Stimulated activated CD4-positive, alpha-beta T cell treated with anti-CD3 and anti-CD28 coated beads, Interleukin-1b, Interleukin-23, amount 100 ng/mL, for 1 hour (primary cell): ENCODE results near the gene SNED1.

Experiments
- DNase-seq, 2 donors: peaks; one replicate each; pipeline ENCODE4 v3.0.0-alpha.2; 2020; ENCODE audit warnings: low read depth in 2 of 2

SNED1 gene

GRCh38 chr2:241108271-241109209, 110.1 kb downstream of the SNED1 start:
- no peak for DNase-seq

GRCh38 chr2:241109210-241110088, 111.0 kb downstream of the SNED1 start:
- no peak for DNase-seq

GRCh38 chr2:241110089-241110606, 111.7 kb downstream of the SNED1 start:
- no peak for DNase-seq

- DNase-seq: no peak
Measured at GRCh38 chr2:241110607-241111439, 112.4 kb downstream of the SNED1 start.

- DNase-seq: no peak
Measured at GRCh38 chr2:241111440-241111805, 113.0 kb downstream of the SNED1 start.

GRCh38 chr2:241112046-241112445, 113.6 kb downstream of the SNED1 start:
- DNase-seq: no peak

GRCh38 chr2:241112592-241112991, 114.2 kb downstream of the SNED1 start:
- no peak for DNase-seq

- DNase-seq: no peak
Measured at GRCh38 chr2:241114836-241115235, 116.4 kb downstream of the SNED1 start.

- no peak for DNase-seq
Measured at GRCh38 chr2:241115361-241115760, 116.9 kb downstream of the SNED1 start.

- no peak for DNase-seq
Measured at GRCh38 chr2:241116606-241117560, 118.5 kb downstream of the SNED1 start.

- DNase-seq: no peak
Measured at GRCh38 chr2:241118737-241119505, 120.5 kb downstream of the SNED1 start.

GRCh38 chr2:241120440-241120839, 122.0 kb downstream of the SNED1 start:
- no peak for DNase-seq

GRCh38 chr2:241121008-241121407, 122.6 kb downstream of the SNED1 start:
- no peak for DNase-seq

- DNase-seq: no peak
Measured at GRCh38 chr2:241122376-241123002, 124.1 kb downstream of the SNED1 start.

- DNase-seq: no peak
Measured at GRCh38 chr2:241123816-241124536, 125.6 kb downstream of the SNED1 start.

GRCh38 chr2:241125626-241126025, 127.2 kb downstream of the SNED1 start:
- DNase-seq: no peak

GRCh38 chr2:241126201-241126611, 127.8 kb downstream of the SNED1 start:
- DNase-seq: no peak

- DNase-seq: no peak
Measured at GRCh38 chr2:241126771-241127202, 128.4 kb downstream of the SNED1 start.
